Measurements from ENCODE around the gene CANX. TPM values are rescaled to one million over a fixed set of nuclear protein-coding genes. Genes with fewer than 3 reads are reported as not detected.

Gene CANX
- total and polyA plus RNA-seq, 2 of the 13 experiments (the other 11 are each of a cell fraction or from before 2014, with no cell fraction given) = 477 to 680 TPM

GRCh38 chr5:179697993-179698934 is 503 bp upstream of the CANX start (continued):
- TF ChIP-seq, protein P1, sequence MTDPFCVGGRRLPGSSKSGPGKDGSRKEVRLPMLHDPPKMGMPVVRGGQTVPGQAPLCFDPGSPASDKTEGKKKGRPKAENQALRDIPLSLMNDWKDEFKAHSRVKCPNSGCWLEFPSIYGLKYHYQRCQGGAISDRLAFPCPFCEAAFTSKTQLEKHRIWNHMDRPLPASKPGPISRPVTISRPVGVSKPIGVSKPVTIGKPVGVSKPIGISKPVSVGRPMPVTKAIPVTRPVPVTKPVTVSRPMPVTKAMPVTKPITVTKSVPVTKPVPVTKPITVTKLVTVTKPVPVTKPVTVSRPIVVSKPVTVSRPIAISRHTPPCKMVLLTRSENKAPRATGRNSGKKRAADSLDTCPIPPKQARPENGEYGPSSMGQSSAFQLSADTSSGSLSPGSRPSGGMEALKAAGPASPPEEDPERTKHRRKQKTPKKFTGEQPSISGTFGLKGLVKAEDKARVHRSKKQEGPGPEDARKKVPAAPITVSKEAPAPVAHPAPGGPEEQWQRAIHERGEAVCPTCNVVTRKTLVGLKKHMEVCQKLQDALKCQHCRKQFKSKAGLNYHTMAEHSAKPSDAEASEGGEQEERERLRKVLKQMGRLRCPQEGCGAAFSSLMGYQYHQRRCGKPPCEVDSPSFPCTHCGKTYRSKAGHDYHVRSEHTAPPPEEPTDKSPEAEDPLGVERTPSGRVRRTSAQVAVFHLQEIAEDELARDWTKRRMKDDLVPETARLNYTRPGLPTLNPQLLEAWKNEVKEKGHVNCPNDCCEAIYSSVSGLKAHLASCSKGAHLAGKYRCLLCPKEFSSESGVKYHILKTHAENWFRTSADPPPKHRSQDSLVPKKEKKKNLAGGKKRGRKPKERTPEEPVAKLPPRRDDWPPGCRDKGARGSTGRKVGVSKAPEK (CRISPR knock-in tag; IDR thresholded peaks at IDR 0.05; ENCODE audit: borderline replicate concordance) = no peak
- TF ChIP-seq HDAC6 (IDR thresholded peaks at IDR 0.05; ENCODE audit: low read depth, low read length) = no peak
- no peak; the same call in 1 of the 2 replicates for TF ChIP-seq MAFF (IDR thresholded peaks at IDR 0.05; ENCODE audit: low read depth, low read length)
- no peak for TF ChIP-seq MBNL3 (CRISPR knock-in tag; conservative IDR thresholded peaks at IDR 0.05)
- TF ChIP-seq HDAC2 (CRISPR knock-in tag; IDR thresholded peaks at IDR 0.05) = no peak; the same call in 1 of the 2 replicates
- TF ChIP-seq ZNF451 (CRISPR knock-in tag; IDR thresholded peaks at IDR 0.05) = no peak; the same call in none of the 2 replicates
- no peak for TF ChIP-seq NFRKB (IDR thresholded peaks at IDR 0.05)
- peak; percentile 68 for TF ChIP-seq KDM2A (CRISPR knock-in tag; IDR thresholded peaks at IDR 0.05; ENCODE audit: borderline replicate concordance, low read depth)
- TF ChIP-seq, protein P2, sequence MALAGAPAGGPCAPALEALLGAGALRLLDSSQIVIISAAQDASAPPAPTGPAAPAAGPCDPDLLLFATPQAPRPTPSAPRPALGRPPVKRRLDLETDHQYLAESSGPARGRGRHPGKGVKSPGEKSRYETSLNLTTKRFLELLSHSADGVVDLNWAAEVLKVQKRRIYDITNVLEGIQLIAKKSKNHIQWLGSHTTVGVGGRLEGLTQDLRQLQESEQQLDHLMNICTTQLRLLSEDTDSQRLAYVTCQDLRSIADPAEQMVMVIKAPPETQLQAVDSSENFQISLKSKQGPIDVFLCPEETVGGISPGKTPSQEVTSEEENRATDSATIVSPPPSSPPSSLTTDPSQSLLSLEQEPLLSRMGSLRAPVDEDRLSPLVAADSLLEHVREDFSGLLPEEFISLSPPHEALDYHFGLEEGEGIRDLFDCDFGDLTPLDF (CRISPR knock-in tag; IDR thresholded peaks at IDR 0.05) = peak; percentile 90
- TF ChIP-seq DPF2 (CRISPR knock-in tag; IDR thresholded peaks at IDR 0.05; ENCODE audit: borderline replicate concordance, low read depth) = no peak
- TF ChIP-seq, protein P3, sequence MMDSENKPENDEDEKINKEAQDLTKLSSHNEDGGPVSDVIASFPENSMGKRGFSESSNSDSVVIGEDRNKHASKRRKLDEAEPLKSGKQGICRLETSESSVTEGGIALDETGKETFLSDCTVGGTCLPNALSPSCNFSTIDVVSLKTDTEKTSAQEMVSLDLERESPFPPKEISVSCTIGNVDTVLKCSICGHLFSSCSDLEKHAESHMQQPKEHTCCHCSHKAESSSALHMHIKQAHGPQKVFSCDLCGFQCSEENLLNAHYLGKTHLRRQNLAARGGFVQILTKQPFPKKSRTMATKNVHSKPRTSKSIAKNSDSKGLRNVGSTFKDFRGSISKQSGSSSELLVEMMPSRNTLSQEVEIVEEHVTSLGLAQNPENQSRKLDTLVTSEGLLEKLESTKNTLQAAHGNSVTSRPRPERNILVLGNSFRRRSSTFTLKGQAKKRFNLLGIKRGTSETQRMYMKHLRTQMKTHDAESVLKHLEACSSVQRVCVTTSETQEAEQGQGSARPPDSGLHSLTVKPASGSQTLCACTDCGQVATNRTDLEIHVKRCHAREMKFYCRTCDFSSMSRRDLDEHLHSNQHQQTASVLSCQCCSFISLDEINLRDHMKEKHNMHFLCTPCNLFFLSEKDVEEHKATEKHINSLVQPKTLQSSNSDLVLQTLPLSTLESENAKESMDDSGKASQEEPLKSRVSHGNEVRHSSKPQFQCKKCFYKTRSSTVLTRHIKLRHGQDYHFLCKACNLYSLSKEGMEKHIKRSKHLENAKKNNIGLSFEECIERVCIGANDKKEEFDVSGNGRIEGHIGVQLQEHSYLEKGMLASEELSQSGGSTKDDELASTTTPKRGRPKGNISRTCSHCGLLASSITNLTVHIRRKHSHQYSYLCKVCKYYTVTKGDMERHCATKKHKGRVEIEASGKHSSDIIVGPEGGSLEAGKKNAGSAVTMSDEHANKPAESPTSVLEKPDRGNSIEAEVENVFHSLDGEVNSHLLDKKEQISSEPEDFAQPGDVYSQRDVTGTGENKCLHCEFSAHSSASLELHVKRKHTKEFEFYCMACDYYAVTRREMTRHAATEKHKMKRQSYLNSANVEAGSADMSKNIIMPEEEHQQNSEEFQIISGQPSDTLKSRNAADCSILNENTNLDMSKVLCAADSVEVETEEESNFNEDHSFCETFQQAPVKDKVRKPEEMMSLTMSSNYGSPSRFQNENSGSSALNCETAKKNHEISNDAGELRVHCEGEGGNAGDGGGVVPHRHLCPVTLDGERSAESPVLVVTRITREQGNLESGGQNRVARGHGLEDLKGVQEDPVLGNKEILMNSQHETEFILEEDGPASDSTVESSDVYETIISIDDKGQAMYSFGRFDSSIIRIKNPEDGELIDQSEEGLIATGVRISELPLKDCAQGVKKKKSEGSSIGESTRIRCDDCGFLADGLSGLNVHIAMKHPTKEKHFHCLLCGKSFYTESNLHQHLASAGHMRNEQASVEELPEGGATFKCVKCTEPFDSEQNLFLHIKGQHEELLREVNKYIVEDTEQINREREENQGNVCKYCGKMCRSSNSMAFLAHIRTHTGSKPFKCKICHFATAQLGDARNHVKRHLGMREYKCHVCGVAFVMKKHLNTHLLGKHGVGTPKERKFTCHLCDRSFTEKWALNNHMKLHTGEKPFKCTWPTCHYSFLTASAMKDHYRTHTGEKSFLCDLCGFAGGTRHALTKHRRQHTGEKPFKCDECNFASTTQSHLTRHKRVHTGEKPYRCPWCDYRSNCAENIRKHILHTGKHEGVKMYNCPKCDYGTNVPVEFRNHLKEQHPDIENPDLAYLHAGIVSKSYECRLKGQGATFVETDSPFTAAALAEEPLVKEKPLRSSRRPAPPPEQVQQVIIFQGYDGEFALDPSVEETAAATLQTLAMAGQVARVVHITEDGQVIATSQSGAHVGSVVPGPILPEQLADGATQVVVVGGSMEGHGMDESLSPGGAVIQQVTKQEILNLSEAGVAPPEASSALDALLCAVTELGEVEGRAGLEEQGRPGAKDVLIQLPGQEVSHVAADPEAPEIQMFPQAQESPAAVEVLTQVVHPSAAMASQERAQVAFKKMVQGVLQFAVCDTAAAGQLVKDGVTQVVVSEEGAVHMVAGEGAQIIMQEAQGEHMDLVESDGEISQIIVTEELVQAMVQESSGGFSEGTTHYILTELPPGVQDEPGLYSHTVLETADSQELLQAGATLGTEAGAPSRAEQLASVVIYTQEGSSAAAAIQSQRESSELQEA (CRISPR knock-in tag; IDR thresholded peaks at IDR 0.05; ENCODE audit: not compliant biosample characterization) = no peak
- TF ChIP-seq, protein P4, sequence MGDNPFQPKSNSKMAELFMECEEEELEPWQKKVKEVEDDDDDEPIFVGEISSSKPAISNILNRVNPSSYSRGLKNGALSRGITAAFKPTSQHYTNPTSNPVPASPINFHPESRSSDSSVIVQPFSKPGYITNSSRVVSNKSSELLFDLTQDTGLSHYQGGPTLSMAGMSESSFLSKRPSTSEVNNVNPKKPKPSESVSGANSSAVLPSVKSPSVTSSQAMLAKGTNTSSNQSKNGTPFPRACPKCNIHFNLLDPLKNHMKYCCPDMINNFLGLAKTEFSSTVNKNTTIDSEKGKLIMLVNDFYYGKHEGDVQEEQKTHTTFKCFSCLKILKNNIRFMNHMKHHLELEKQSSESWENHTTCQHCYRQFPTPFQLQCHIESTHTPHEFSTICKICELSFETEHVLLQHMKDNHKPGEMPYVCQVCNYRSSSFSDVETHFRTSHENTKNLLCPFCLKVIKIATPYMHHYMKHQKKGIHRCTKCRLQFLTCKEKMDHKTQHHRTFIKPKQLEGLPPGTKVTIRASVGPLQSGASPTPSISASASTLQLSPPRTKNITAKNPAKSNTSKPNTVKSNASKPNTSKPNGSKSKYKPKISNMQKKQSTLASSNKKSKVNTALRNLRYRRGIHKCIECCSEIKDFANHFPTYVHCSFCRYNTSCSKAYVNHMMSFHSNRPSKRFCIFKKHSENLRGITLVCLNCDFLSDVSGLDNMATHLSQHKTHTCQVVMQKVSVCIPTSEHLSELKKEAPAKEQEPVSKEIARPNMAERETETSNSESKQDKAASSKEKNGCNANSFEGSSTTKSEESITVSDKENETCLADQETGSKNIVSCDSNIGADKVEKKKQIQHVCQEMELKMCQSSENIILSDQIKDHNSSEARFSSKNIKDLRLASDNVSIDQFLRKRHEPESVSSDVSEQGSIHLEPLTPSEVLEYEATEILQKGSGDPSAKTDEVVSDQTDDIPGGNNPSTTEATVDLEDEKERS (CRISPR knock-in tag; IDR thresholded peaks at IDR 0.05) = 0 out of 2 replicates have a peak, but pooled peaks have one; percentile 58

All from HepG2 (cell line).